ENCODE measurements around the gene SPIC.

SPIC gene

DNA sequence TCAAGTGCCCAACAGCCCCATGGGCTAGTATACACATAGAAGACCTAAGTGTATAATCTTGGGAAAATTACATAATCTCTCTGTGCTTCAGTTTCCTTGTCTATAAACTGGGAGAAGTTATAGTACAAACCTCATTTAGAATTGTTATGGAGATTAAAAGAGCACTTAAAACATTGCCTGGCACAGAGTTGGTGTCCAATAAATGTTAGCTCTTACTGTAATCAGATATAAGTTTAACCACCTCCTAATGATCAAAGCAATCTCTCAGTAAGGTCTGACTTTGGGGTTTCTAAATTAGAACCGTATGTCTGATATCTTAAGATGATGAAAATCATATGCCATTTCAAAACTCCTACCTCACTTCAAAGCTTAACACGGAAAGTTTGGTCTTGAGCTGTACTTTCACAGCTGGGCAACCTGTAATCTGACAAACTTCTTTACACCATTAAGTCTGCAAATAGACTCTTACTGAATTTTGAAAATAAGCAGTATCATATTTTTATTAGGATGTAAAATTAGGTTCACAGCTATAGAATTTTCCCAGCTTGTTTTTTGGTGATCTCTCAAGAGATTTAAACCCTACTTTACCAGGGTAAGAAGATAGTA lies 61.0 kb downstream of the SPIC start:
- DNase-seq, result no peak
